ENCODE data around the gene ARHGAP18. TPM values are rescaled to one million over a fixed set of nuclear protein-coding genes. Genes with fewer than 3 reads are reported as not detected.

Gene ARHGAP18
- total and polyA plus RNA-seq, 2 experiments from 2014 or later = 4.3 to 5.0 TPM

DNA sequence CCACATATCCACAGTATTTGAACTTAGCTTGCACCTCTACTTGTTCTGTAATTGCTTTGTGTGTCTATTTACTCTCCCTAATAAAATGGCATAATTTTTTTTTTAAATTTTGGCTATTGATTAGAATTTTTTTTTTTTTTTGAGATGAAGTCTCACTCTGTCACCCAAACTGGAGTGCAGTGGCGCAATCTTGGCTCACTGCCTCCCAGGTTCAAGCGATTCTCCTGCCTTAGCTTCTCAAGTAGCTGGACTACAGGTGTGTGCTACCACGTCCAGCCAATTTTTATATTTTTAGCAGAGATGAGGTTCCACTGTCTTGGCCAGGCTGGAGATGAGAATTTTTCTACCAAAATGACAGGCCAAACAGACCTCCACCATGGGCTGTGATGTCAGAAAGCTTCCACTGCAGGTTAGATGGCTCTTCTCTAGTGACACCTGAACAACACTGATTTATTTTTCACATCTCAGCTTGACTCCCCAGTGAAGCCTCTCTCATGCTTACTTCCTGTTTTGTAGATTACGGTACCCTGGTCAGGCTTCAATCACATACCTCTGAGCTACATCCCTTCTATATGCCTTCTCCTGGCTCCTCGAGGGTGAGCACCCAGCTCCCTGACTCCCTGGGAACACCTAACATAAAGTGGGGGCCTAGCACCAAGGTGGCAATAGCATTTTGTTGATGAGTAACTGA is 112.8 kb downstream of the ARHGAP18 start:
- peaks cover 10% of the 10 kb centered on the region; the same call in 1 of the 2 replicates for H3K4me1 ChIP-seq (ENCODE audit: insufficient read depth)
- Mint-ChIP-seq H3K9me3 (no peaks in the 10 kb centered on the region), H3K27ac (no peak overlapping the region), H3K4me3 (no peak overlapping the region), H3K4me1 (peaks cover 12% of the 10 kb centered on the region; the same call in 2 of the 3 replicates), H3K36me3 (ENCODE audit: low read depth) (no peaks in the 10 kb centered on the region), H3K27me3 (ENCODE audit: insufficient read depth, low read depth, poor library complexity) (peaks cover 2% of the 10 kb centered on the region)
- H3F3A ChIP-seq (replicated peaks; ENCODE audit: low read depth) = no peaks in the 10 kb centered on the region
- ATAC-seq (no peak), DNase-seq (ENCODE audit: low spot score) (no peak)
- H3K4me3 ChIP-seq = no peak overlapping the region
- TF ChIP-seq CREB1 (CRISPR knock-in tag; IDR thresholded peaks at IDR 0.05; ENCODE audit: low read depth) = no peak
- no peak for TF ChIP-seq EZH2 (IDR thresholded peaks at IDR 0.05; ENCODE audit: low read depth, unreplicated experiment)
- TF ChIP-seq NANOG (IDR thresholded peaks at IDR 0.05; ENCODE audit: borderline replicate concordance) = no peak
- no peak for TF ChIP-seq ZNF114 (CRISPR knock-in tag; IDR thresholded peaks at IDR 0.05)
- no peaks in the 10 kb centered on the region for H3K36me3 ChIP-seq (ENCODE audit: insufficient read depth)
- no peak overlapping the region for H3K4me2 ChIP-seq
- H3K79me2 ChIP-seq (replicated peaks; ENCODE audit: insufficient read depth) = no peaks in the 10 kb centered on the region
- no peaks in the 10 kb centered on the region for H3K9me2 ChIP-seq (ENCODE audit: insufficient read depth)
- H3K27me3 ChIP-seq (ENCODE audit: insufficient read depth) = no peaks in the 10 kb centered on the region
- H4K20me1 ChIP-seq (replicated peaks; ENCODE audit: insufficient read depth) = no peaks in the 10 kb centered on the region
- H2AFZ ChIP-seq = no peak overlapping the region
- H3K27ac ChIP-seq (ENCODE audit: low read depth) = no peak overlapping the region

DNA sequence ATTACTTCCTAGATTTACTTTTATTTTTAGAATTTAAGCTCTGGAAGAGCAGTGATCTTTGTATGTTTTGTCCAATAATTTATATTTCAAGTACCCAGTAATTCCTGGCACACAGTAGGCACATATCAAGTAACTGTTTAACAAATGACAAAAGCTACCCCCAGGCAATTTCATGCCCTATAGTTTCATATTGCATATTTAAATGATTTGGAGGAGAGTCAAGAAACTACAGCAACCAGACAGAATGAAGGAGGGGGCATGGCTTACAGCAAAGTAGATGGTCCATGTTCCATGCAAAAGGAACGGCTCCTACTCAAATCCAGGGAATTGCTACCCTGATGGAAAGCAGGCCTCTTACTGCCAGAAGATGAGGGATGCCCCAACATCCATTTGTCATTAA is 113.5 kb downstream of the ARHGAP18 start:
- no peaks in the 10 kb centered on the region for H3K27me3 ChIP-seq (ENCODE audit: insufficient read depth)
- ATAC-seq (no peak), DNase-seq (ENCODE audit: low spot score) (no peak)
- H3K9me2 ChIP-seq (ENCODE audit: insufficient read depth) = no peaks in the 10 kb centered on the region
- Mint-ChIP-seq H3K27me3 (ENCODE audit: insufficient read depth, low read depth, poor library complexity) (peaks cover 2% of the 10 kb centered on the region), H3K9me3 (no peaks in the 10 kb centered on the region), H3K4me3 (no peak overlapping the region), H3K36me3 (ENCODE audit: low read depth) (no peaks in the 10 kb centered on the region), H3K4me1 (peaks cover 14% of the 10 kb centered on the region; the same call in 2 of the 3 replicates), H3K27ac (no peak overlapping the region)
- no peaks in the 10 kb centered on the region for H3K79me2 ChIP-seq (replicated peaks; ENCODE audit: insufficient read depth)
- H3K4me2 ChIP-seq = no peak overlapping the region
- no peak overlapping the region for H2AFZ ChIP-seq
- no peaks in the 10 kb centered on the region for H3F3A ChIP-seq (replicated peaks; ENCODE audit: low read depth)
- TF ChIP-seq ZNF331 (CRISPR knock-in tag; IDR thresholded peaks at IDR 0.05; ENCODE audit: low read depth) = no peak
- TF ChIP-seq JUNB (IDR thresholded peaks at IDR 0.05; ENCODE audit: unreplicated experiment) = no peak
- H3K4me3 ChIP-seq = no peak overlapping the region
- H3K36me3 ChIP-seq (ENCODE audit: insufficient read depth) = no peaks in the 10 kb centered on the region
- peaks cover 10% of the 10 kb centered on the region; the same call in 1 of the 2 replicates for H3K4me1 ChIP-seq (ENCODE audit: insufficient read depth)
- no peak overlapping the region for H3K27ac ChIP-seq (ENCODE audit: low read depth)
- H4K20me1 ChIP-seq (replicated peaks; ENCODE audit: insufficient read depth) = no peaks in the 10 kb centered on the region

DNA sequence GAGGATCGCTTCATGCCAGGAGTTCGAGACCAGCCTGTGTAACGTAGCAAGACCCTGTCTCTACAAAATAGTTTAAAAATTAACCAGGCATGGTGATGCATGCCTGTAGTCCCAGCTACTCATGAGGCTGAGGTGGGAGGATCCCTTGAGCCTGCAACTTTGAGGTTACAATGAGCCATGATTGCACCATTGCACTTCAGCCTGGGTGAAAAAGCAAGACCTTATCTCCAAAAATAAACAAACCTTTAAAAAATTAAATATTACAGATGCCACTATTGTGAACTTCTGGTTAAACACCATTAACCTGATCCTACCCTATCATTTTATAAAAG is 116.8 kb downstream of the ARHGAP18 start:
- no peaks in the 10 kb centered on the region for H4K20me1 ChIP-seq (replicated peaks; ENCODE audit: insufficient read depth)
- no peak overlapping the region for H3K4me2 ChIP-seq
- no peak for ATAC-seq
- H3K36me3 Mint-ChIP-seq (ENCODE audit: low read depth) = no peaks in the 10 kb centered on the region
- H3K9me2 ChIP-seq (ENCODE audit: insufficient read depth) = peaks cover 7% of the 10 kb centered on the region; the same call in 1 of the 2 replicates
- no peak overlapping the region for H3K4me3 Mint-ChIP-seq
- no peaks in the 10 kb centered on the region for H3F3A ChIP-seq (replicated peaks; ENCODE audit: low read depth)
- H3K79me2 ChIP-seq (replicated peaks; ENCODE audit: insufficient read depth) = no peaks in the 10 kb centered on the region
- peaks cover under 1% of the 10 kb centered on the region for H3K27me3 Mint-ChIP-seq (ENCODE audit: insufficient read depth, low read depth, poor library complexity)
- no peaks in the 10 kb centered on the region for H3K9me3 Mint-ChIP-seq
- no peak overlapping the region for H2AFZ ChIP-seq
- no peaks in the 10 kb centered on the region for H3K36me3 ChIP-seq (ENCODE audit: insufficient read depth)
- no peak for DNase-seq (ENCODE audit: low spot score)
- H3K27ac ChIP-seq (ENCODE audit: low read depth) = no peak overlapping the region
- no peaks in the 10 kb centered on the region for H3K4me1 ChIP-seq (ENCODE audit: insufficient read depth)
- H3K4me1 Mint-ChIP-seq = 0 out of 3 replicates have a peak, but pooled peaks cover 5% of the 10 kb centered on the region
- H3K4me3 ChIP-seq = no peak overlapping the region
- no peak overlapping the region for H3K27ac Mint-ChIP-seq
- H3K27me3 ChIP-seq (ENCODE audit: insufficient read depth) = no peaks in the 10 kb centered on the region
- TF ChIP-seq EZH2phosphoT487 (IDR thresholded peaks at IDR 0.05; ENCODE audit: unreplicated experiment) (no peak), ZNF331 (CRISPR knock-in tag; IDR thresholded peaks at IDR 0.05; ENCODE audit: low read depth) (no peak), POLR2AphosphoS5 (IDR thresholded peaks at IDR 0.05; ENCODE audit: low read depth) (no peak), STAT1 (IDR thresholded peaks at IDR 0.05; ENCODE audit: unreplicated experiment) (no peak)
- TF ChIP-seq, protein P1, sequence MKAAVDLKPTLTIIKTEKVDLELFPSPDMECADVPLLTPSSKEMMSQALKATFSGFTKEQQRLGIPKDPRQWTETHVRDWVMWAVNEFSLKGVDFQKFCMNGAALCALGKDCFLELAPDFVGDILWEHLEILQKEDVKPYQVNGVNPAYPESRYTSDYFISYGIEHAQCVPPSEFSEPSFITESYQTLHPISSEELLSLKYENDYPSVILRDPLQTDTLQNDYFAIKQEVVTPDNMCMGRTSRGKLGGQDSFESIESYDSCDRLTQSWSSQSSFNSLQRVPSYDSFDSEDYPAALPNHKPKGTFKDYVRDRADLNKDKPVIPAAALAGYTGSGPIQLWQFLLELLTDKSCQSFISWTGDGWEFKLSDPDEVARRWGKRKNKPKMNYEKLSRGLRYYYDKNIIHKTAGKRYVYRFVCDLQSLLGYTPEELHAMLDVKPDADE (IDR thresholded peaks at IDR 0.05) = no peak
- TF ChIP-seq, protein P2, sequence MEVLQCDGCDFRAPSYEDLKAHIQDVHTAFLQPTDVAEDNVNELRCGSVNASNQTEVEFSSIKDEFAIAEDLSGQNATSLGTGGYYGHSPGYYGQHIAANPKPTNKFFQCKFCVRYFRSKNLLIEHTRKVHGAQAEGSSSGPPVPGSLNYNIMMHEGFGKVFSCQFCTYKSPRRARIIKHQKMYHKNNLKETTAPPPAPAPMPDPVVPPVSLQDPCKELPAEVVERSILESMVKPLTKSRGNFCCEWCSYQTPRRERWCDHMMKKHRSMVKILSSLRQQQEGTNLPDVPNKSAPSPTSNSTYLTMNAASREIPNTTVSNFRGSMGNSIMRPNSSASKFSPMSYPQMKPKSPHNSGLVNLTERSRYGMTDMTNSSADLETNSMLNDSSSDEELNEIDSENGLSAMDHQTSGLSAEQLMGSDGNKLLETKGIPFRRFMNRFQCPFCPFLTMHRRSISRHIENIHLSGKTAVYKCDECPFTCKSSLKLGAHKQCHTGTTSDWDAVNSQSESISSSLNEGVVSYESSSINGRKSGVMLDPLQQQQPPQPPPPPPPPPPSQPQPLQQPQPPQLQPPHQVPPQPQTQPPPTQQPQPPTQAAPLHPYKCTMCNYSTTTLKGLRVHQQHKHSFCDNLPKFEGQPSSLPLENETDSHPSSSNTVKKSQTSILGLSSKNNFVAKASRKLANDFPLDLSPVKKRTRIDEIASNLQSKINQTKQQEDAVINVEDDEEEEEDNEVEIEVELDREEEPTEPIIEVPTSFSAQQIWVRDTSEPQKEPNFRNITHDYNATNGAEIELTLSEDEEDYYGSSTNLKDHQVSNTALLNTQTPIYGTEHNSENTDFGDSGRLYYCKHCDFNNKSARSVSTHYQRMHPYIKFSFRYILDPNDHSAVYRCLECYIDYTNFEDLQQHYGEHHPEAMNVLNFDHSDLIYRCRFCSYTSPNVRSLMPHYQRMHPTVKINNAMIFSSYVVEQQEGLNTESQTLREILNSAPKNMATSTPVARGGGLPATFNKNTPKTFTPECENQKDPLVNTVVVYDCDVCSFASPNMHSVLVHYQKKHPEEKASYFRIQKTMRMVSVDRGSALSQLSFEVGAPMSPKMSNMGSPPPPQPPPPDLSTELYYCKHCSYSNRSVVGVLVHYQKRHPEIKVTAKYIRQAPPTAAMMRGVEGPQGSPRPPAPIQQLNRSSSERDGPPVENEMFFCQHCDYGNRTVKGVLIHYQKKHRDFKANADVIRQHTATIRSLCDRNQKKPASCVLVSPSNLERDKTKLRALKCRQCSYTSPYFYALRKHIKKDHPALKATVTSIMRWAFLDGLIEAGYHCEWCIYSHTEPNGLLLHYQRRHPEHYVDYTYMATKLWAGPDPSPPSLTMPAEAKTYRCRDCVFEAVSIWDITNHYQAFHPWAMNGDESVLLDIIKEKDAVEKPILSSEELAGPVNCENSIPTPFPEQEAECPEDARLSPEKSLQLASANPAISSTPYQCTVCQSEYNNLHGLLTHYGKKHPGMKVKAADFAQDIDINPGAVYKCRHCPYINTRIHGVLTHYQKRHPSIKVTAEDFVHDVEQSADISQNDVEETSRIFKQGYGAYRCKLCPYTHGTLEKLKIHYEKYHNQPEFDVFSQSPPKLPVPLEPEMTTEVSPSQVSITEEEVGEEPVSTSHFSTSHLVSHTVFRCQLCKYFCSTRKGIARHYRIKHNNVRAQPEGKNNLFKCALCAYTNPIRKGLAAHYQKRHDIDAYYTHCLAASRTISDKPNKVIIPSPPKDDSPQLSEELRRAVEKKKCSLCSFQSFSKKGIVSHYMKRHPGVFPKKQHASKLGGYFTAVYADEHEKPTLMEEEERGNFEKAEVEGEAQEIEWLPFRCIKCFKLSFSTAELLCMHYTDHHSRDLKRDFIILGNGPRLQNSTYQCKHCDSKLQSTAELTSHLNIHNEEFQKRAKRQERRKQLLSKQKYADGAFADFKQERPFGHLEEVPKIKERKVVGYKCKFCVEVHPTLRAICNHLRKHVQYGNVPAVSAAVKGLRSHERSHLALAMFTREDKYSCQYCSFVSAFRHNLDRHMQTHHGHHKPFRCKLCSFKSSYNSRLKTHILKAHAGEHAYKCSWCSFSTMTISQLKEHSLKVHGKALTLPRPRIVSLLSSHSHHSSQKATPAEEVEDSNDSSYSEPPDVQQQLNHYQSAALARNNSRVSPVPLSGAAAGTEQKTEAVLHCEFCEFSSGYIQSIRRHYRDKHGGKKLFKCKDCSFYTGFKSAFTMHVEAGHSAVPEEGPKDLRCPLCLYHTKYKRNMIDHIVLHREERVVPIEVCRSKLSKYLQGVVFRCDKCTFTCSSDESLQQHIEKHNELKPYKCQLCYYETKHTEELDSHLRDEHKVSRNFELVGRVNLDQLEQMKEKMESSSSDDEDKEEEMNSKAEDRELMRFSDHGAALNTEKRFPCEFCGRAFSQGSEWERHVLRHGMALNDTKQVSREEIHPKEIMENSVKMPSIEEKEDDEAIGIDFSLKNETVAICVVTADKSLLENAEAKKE (CRISPR knock-in tag; IDR thresholded peaks at IDR 0.05) = no peak
